MM.1S (cell line): ENCODE data around the gene UBE2E1.

Experiments used
- DNase-seq: peaks from one replicate; pipeline ENCODE4 v3.0.0-alpha.2; 2015
- H2AFZ ChIP-seq: fragments of 300-600 bp; sonication (generic); 2 replicates; pipeline ENCODE4 v1.6.0; 2016; ENCODE audit warnings: antibody characterized with exemption, low read length
- H3F3A ChIP-seq: fragments of 300-600 bp; sonication (generic); 2 replicates; pipeline ENCODE4 v1.6.1; 2016; ENCODE audit warnings: mild to moderate bottlenecking, antibody characterized with exemption, low read length, moderate library complexity, mixed read lengths; ENCODE audit not compliant: insufficient read depth
- H3K27ac ChIP-seq: fragments of 300-600 bp; sonication (generic); 2 replicates; pipeline ENCODE4 v1.5.1; 2016; ENCODE audit warnings: mild to moderate bottlenecking, low read length
- H3K27me3 ChIP-seq: fragments of 300-600 bp; sonication (generic); replicated peaks from 2 replicates; pipeline ENCODE4 v1.6.0; 2016; ENCODE audit warnings: low read length; ENCODE audit not compliant: insufficient read depth
- H3K36me3 ChIP-seq: fragments of 300-600 bp; sonication (generic); replicated peaks from 2 replicates; pipeline ENCODE4 v1.6.1; 2016; ENCODE audit warnings: mild to moderate bottlenecking, low read length, mixed read lengths; ENCODE audit not compliant: insufficient read depth
- H3K4me1 ChIP-seq: fragments of 300-600 bp; sonication (generic); 2 replicates; pipeline ENCODE4 v1.6.1; 2016; ENCODE audit warnings: low read length, mixed read lengths
- H3K4me2 ChIP-seq: fragments of 300-600 bp; sonication (generic); 2 replicates; pipeline ENCODE4 v1.6.0; 2016; ENCODE audit warnings: low read depth, low read length
- H3K4me3 ChIP-seq: fragments of 300-600 bp; sonication (generic); 2 replicates; pipeline ENCODE4 v1.5.1; 2016; ENCODE audit warnings: low read length, mixed read lengths
- H3K79me2 ChIP-seq: fragments of 300-600 bp; sonication (generic); 2 replicates; pipeline ENCODE4 v1.6.1; 2016; ENCODE audit warnings: mixed run types, low read length, mixed read lengths
- H3K9ac ChIP-seq: fragments of 300-600 bp; sonication (generic); 2 replicates; pipeline ENCODE4 v1.6.1; 2016; ENCODE audit warnings: low read length, mixed read lengths
- H3K9me2 ChIP-seq: fragments of 300-600 bp; sonication (generic); replicated peaks from 2 replicates; pipeline ENCODE4 v1.6.1; 2016; ENCODE audit warnings: mild to moderate bottlenecking, low read length, mixed read lengths; ENCODE audit not compliant: insufficient read depth
- H3K9me3 ChIP-seq: fragments of 300-600 bp; sonication (generic); replicated peaks from 2 replicates; pipeline ENCODE4 v1.6.1; 2016; ENCODE audit warnings: mild to moderate bottlenecking, low read length, mixed read lengths; ENCODE audit not compliant: insufficient read depth
- H4K20me1 ChIP-seq: fragments of 300-600 bp; sonication (generic); 2 replicates; pipeline ENCODE4 v1.6.1; 2016; ENCODE audit warnings: mild to moderate bottlenecking, low read length, moderate library complexity, mixed read lengths; ENCODE audit not compliant: insufficient read depth
- CTCF ChIP-seq: fragments of 300-600 bp; sonication (generic); IDR thresholded peaks from 2 replicates; pipeline ENCODE4 v1.5.1; 2016; ENCODE audit warnings: antibody characterized with exemption, low read length, mixed read lengths
- EZH2 ChIP-seq: fragments of 300-600 bp; sonication (generic); optimal IDR thresholded peaks from 2 replicates; pipeline ENCODE3; 2017; ENCODE audit warnings: low read depth, mild to moderate bottlenecking, antibody characterized with exemption, low read length, mixed read lengths
- EZH2phosphoT487 ChIP-seq: fragments of 300-600 bp; sonication (generic); IDR thresholded peaks from 2 replicates; pipeline ENCODE4 v1.6.1; 2018; ENCODE audit warnings: antibody characterized with exemption, low read length

The UBE2E1 gene

GRCh38 chr3:23767546-23767945 is 38.2 kb upstream of the UBE2E1 start:
- Histone ChIP-seq H3K79me2 (no peaks in the 10 kb centered on the region), H3K36me3 (no peaks in the 10 kb centered on the region), H3K27ac (no peak overlapping the region), H3K9me3 (no peaks in the 10 kb centered on the region), H2AFZ (no peak overlapping the region), H3K9me2 (no peaks in the 10 kb centered on the region), H3K4me1 (no peaks in the 10 kb centered on the region), H3K9ac (no peak overlapping the region), H3F3A (no peaks in the 10 kb centered on the region), H3K4me3 (no peak overlapping the region), H3K27me3 (no peaks in the 10 kb centered on the region), H4K20me1 (no peaks in the 10 kb centered on the region), H3K4me2 (no peak overlapping the region)
- DNase-seq: no peak
- no peak for TF ChIP-seq EZH2phosphoT487
- TF ChIP-seq CTCF: no peak
- no peak for TF ChIP-seq EZH2

- H3K4me3 ChIP-seq: no peak overlapping the region
- no peak for DNase-seq
- H3K36me3 ChIP-seq: no peaks in the 10 kb centered on the region
- H3K9ac ChIP-seq: no peak overlapping the region
- TF ChIP-seq CTCF (no peak), EZH2 (no peak), EZH2phosphoT487 (no peak)
- H3K9me2 ChIP-seq: no peaks in the 10 kb centered on the region
- no peak overlapping the region for H2AFZ ChIP-seq
- no peaks in the 10 kb centered on the region for H3K9me3 ChIP-seq
- no peak overlapping the region for H3K4me2 ChIP-seq
- H3K79me2 ChIP-seq: no peaks in the 10 kb centered on the region
- no peaks in the 10 kb centered on the region for H3K27me3 ChIP-seq
- H3K4me1 ChIP-seq: no peaks in the 10 kb centered on the region
- H3F3A ChIP-seq: no peaks in the 10 kb centered on the region
- no peaks in the 10 kb centered on the region for H4K20me1 ChIP-seq
- H3K27ac ChIP-seq: no peak overlapping the region
These were observed 30.4 kb upstream of the UBE2E1 start for GRCh38 chr3:23775254-23775909.

GRCh38 chr3:23776352-23776891 is 29.3 kb upstream of the UBE2E1 start:
- H3K79me2 ChIP-seq: no peaks in the 10 kb centered on the region
- no peak overlapping the region for H3K27ac ChIP-seq
- H2AFZ ChIP-seq: no peak overlapping the region
- no peaks in the 10 kb centered on the region for H3K9me3 ChIP-seq
- H3K4me1 ChIP-seq: no peaks in the 10 kb centered on the region
- H3F3A ChIP-seq: no peaks in the 10 kb centered on the region
- no peak overlapping the region for H3K9ac ChIP-seq
- no peaks in the 10 kb centered on the region for H3K27me3 ChIP-seq
- no peaks in the 10 kb centered on the region for H3K36me3 ChIP-seq
- no peak for DNase-seq
- no peak for TF ChIP-seq EZH2
- TF ChIP-seq CTCF: no peak
- TF ChIP-seq EZH2phosphoT487: no peak
- no peak overlapping the region for H3K4me3 ChIP-seq
- no peaks in the 10 kb centered on the region for H3K9me2 ChIP-seq
- H3K4me2 ChIP-seq: no peak overlapping the region
- H4K20me1 ChIP-seq: no peaks in the 10 kb centered on the region
